ENCODE data around the gene MACROD2.

MACROD2 gene

GRCh38 chr20:15673206-15673605 lies 1677.9 kb downstream of the MACROD2 start:
- DNase-seq (ENCODE audit: extremely low read depth, low read depth) = peak; percentile 28
- TF ChIP-seq CTCF (IDR thresholded peaks at IDR 0.05; ENCODE audit: low read depth, low read length) = no peak

GRCh38 chr20:15674253-15675060 lies 1679.1 kb downstream of the MACROD2 start:
- no peak for DNase-seq (ENCODE audit: extremely low read depth, low read depth)
- no peak for TF ChIP-seq CTCF (IDR thresholded peaks at IDR 0.05; ENCODE audit: low read depth, low read length)

GRCh38 chr20:15675061-15675514 lies 1679.8 kb downstream of the MACROD2 start:
- no peak for TF ChIP-seq CTCF (IDR thresholded peaks at IDR 0.05; ENCODE audit: low read depth, low read length)
- DNase-seq (ENCODE audit: extremely low read depth, low read depth) = no peak

GRCh38 chr20:15675813-15676484 lies 1680.6 kb downstream of the MACROD2 start:
- DNase-seq (ENCODE audit: extremely low read depth, low read depth) = no peak
- no peak for TF ChIP-seq CTCF (IDR thresholded peaks at IDR 0.05; ENCODE audit: low read depth, low read length)

GRCh38 chr20:15676815-15677214 lies 1681.5 kb downstream of the MACROD2 start:
- TF ChIP-seq CTCF (IDR thresholded peaks at IDR 0.05; ENCODE audit: low read depth, low read length) = no peak
- DNase-seq (ENCODE audit: extremely low read depth, low read depth) = no peak

- no peak for DNase-seq (ENCODE audit: extremely low read depth, low read depth)
Observed at GRCh38 chr20:15682690-15683089, 1687.4 kb downstream of the MACROD2 start.

More at GRCh38 chr20:15682690-15683089, 1687.4 kb downstream of the MACROD2 start:
- no peak for TF ChIP-seq CTCF (IDR thresholded peaks at IDR 0.05; ENCODE audit: low read depth, low read length)

All from AG09319 (cell line).